GM20431 (cell line): ENCODE data around the gene TOR1AIP1.
"Not testable (repeated sequence)": the region's sequence is repeated elsewhere in the genome, so short reads cannot be mapped to it uniquely, and the experiment has no call there.

ENCODE experiments used
- in situ Hi-C: fragments of 300-500 bp; cut with MseI, MboI; formaldehyde crosslinking; loops from one replicate; pipeline ENCODE4 v1.15.0; 2020; ENCODE audit warnings: low sequenced_read_pairs; ENCODE audit not compliant: unreplicated experiment

Gene TOR1AIP1, protein sequence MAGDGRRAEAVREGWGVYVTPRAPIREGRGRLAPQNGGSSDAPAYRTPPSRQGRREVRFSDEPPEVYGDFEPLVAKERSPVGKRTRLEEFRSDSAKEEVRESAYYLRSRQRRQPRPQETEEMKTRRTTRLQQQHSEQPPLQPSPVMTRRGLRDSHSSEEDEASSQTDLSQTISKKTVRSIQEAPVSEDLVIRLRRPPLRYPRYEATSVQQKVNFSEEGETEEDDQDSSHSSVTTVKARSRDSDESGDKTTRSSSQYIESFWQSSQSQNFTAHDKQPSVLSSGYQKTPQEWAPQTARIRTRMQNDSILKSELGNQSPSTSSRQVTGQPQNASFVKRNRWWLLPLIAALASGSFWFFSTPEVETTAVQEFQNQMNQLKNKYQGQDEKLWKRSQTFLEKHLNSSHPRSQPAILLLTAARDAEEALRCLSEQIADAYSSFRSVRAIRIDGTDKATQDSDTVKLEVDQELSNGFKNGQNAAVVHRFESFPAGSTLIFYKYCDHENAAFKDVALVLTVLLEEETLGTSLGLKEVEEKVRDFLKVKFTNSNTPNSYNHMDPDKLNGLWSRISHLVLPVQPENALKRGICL

DNA sequence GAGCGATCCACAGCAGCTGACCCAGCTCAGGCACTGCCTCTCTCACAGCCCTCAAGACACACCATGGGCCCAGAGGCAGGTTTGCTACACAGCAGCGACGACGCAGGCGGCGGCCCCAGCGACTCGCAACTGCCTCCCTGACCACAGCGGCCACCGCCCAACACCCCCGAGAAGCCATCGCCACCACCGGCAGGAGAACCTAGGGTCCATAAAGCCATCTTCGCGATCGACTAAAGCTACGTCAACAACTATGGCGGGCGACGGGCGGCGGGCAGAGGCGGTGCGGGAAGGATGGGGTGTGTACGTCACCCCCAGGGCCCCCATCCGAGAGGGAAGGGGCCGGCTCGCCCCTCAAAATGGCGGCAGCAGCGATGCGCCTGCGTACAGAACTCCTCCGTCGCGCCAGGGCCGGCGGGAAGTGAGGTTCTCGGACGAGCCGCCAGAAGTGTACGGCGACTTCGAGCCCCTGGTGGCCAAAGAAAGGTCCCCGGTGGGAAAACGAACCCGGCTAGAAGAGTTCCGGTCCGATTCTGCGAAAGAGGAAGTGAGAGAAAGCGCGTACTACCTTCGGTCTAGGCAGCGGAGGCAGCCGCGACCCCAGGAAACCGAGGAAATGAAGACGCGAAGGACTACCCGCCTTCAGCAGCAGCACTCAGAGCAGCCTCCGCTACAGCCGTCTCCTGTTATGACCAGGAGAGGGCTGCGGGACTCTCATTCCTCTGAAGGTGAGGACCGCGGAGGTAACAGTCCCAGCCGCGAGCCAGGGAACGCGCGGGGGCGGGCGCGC is at the start of gene TOR1AIP1:
TOR1AIP1 (plus strand) TSS at position 33 of the 787 bp plus-strand sequence; CDS start at position 251, 218 bp downstream.
- in situ Hi-C loops = no loop called here

- in situ Hi-C loops = not testable (repeated sequence)
Measured at GRCh38 chr1:179836686-179837445, 45.2 kb upstream of the TOR1AIP1 start.

GRCh38 chr1:179840107-179840506 is 42.0 kb upstream of the TOR1AIP1 start:
- in situ Hi-C loops = no loop called here

DNA sequence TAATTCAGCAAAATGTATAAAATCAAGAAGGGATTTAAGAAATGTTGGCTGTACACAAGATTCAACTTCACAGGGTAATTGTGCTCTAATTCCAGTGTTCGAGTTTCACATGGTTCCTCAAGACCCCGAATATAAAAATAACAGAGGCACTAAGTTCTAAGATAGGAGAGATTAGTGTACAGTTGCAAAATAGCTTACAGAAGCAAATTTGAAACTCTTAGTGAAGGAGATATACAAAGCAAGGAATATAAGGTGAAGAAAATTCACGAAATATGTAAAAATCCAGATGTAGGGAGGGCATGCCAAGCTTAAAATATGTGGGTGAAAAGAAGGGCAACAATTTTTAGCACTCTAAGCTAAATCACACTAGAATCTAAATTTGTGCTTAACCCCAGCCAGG is 33.9 kb upstream of the TOR1AIP1 start:
- in situ Hi-C loops = no loop called here

DNA sequence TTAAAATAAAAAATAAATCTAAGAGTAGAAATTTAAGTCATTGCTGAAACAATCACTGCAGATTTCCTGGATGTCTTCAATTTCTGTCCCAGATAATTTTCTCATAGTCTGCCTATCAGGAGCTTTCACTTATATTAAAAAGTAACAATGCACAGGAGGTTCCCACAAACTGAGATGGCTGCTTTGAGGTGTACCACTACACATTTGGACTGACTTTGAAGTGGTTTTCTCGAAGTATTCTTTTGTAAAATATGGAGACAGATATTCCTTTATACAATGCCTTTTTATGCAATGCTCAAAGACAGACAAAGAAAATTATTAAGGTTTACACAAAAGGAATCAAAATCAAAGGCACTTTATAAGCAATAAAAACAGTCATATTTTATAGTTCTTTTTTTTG is 29.0 kb upstream of the TOR1AIP1 start:
- in situ Hi-C loops = loop anchor here (25.0 kb wide), 1 partner anchor 309 kb away; the partner anchor contains the start of gene QSOX1

DNA sequence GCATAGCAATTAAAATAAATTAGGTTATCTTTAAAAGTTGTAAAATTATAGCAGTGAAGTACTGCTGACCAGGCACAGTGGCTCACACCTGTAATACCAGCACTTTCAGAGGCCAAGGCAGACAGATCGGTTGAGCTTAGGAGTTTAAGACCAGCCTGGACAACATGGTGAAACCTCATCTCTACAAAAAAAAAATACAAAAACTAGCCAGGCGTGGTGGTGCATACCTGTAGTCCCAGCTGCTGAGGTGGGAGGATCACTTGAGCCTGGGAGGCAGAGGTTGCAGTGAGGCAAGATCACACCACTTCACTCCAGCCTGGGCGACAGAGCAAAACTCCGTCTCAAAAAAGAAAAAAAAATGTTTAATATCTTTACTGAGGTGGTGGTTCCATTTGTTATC is 26.3 kb upstream of the TOR1AIP1 start:
- in situ Hi-C loops = loop anchor here (25.0 kb wide), 1 partner anchor 306 kb away; the partner anchor contains the start of gene QSOX1

DNA sequence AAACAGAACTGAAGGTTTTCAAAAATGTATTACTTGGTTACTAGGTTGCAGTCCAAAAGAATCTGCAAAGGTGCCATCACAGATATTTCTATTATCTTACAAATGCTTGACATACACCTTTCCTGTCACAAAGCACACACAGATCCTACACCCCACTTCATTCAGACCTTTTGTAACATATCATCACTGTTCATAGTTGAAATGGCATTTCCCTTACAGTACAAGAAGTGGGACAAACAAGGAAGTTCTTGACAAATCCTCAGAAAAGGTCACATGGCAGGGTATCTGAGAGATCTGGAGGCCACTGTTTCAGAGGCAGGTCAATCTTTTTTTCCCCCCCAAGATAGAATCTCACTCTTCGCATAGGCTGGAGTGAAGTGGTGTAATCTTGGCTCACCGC is 25.8 kb upstream of the TOR1AIP1 start:
- in situ Hi-C loops = loop anchor here (25.0 kb wide), 1 partner anchor 306 kb away; the partner anchor contains the start of gene QSOX1

DNA sequence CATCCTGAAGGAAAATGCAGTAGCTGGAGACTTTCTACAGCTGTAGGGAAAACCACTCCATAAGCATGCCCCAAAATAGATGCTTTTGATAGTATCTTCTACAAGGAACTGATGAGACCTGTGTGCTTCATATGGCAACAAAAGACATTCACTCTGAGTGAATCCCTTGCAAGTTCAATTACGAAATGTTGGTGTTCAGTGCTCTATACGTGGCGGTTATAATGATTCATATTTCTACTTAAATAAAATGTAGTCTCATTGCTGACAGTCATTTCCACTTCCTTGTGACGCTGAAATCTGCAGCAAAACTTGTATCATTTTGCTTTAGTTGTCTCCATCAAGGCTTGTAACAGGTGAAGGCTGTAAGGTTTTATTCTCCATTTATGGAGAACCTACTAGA is 25.1 kb upstream of the TOR1AIP1 start:
- in situ Hi-C loops = loop anchor here (25.0 kb wide), 1 partner anchor 305 kb away; the partner anchor contains the start of gene QSOX1

DNA sequence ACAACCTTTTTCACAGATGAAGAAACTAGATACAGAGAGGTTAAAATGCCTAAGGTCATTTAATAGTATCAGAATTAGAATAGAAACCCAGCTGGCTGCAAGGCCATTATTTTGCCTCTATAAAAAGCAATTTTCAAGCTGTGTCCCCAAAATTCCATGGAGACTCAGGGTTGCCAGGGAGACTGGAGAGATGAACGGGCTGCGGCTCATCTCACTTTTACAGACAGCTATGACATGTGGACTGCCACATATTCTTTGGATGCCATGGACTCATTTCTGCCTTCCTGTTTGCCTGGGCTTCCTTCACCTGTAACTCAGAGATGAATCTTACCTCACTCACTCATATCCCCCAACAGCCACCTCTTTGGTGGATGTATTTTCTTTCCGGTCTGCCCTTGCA is 21.4 kb upstream of the TOR1AIP1 start:
- in situ Hi-C loops = loop anchor here (25.0 kb wide), 1 partner anchor 302 kb away; the partner anchor contains the start of gene QSOX1

DNA sequence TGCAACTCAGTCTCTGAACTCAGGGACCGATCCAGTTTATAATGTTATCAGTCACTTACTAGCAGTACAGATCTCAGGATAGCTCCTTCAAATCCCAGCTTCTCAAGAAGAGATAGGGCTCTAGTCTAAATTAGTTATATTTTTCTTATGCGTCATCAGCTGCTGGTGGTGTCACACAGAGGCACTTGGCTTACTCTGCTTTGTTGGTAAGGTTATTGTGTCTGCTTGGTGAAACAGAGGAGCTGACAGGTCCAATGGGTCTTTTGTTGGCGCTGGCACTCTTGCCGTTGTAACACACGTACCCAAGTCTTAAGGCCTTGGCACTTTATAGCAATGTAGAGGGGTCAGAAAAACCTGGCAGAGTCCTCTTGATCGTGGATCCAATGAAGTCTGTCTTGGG is 16.7 kb upstream of the TOR1AIP1 start:
- in situ Hi-C loops = loop anchor here (25.0 kb wide), 1 partner anchor 297 kb away; the partner anchor contains the start of gene QSOX1

DNA sequence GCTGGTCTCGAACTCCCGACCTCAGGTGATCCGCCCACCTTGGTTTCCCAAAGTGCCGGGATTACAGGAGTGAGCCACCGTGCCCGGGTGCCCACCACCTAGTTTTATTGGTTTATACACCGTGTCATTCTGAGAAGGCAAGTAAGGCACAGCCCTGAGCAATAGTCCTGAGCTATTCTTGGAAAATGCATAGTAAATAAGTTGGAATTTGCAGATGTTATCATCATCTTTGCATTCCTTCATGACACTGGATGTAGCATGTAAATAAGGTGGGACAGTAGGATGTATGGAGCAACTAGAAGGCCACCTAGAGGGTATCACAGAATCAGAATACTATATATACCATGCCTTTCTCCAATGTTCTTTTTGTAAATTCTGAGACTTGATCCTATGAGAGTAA is 15.5 kb upstream of the TOR1AIP1 start:
- in situ Hi-C loops = loop anchor here (25.0 kb wide), 1 partner anchor 296 kb away; the partner anchor contains the start of gene QSOX1

- in situ Hi-C loops = loop anchor here (25.0 kb wide), 1 partner anchor 295 kb away; the partner anchor contains the start of gene QSOX1
Measured at GRCh38 chr1:179867493-179868330, 14.4 kb upstream of the TOR1AIP1 start.

GRCh38 chr1:179870870-179871269 is 11.2 kb upstream of the TOR1AIP1 start:
- in situ Hi-C loops = loop anchor here (25.0 kb wide), 1 partner anchor 291 kb away; the partner anchor contains the start of gene QSOX1

- in situ Hi-C loops = loop anchor here (25.0 kb wide), 1 partner anchor 290 kb away; the partner anchor contains the start of gene QSOX1
Measured at GRCh38 chr1:179871940-179872339, 10.1 kb upstream of the TOR1AIP1 start.

- in situ Hi-C loops = loop anchor here (25.0 kb wide), 1 partner anchor 290 kb away; the partner anchor contains the start of gene QSOX1
Measured at GRCh38 chr1:179872558-179872957, 9.5 kb upstream of the TOR1AIP1 start.

DNA sequence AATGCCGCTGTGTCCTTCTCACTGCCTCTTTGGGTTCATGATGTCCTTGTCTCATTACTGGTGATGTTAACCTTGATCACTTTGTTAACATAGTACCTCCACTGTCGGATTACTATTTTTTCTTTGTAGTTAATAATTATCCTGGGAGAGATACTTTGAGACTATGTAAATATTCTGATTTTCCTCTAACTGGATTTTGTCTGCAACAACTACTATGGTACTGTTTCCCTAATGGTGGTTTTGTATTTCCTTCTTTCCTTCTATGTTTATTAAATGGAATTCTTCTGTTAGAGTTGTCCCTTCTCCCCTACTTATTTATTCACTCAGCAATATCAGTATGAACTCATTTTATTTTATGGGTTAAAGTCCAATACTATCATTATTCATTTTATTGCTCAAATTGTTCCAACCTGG is 8.6 kb upstream of the TOR1AIP1 start:
- in situ Hi-C loops = loop anchor here (25.0 kb wide), 1 partner anchor 289 kb away; the partner anchor contains the start of gene QSOX1

DNA sequence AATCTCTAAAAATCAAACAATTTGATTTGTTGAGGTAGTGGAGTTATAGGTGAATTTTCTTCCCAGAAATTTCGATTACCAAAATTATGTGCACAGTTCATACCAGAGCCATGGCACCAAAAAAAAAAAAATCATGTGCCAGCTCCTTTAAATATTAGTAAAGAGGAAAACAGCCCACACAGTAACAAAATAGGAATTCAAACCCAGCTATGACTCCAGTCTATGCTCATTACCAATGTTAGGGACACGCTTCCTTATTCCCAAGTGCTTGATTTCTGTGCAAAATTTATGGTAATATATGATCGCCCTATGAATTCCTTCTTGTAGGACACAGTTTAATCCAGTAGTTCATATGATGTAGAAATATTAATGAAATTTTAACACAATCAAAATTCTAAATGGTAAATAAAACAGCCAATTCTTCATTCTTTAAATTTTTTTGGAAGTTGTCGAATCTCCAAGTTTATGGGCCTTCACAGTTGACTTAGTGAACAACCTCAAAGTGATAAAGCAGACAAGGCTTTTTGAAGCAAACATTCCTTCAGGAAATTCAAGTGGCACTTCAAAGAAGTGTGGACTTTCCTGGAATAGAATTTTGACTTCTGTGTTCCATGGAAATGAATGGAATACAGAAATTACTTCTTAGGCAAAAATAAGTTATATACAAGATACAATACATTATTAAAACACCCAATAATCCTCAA is 6.3 kb upstream of the TOR1AIP1 start:
- in situ Hi-C loops = no loop called here

GRCh38 chr1:179876300-179876715 is 5.8 kb upstream of the TOR1AIP1 start:
- in situ Hi-C loops = no loop called here
